GM12872 (cell line): ENCODE measurements around the gene CRIM1.

Source experiments
- TF ChIP-seq, protein P1 (sequence below): IDR thresholded peaks from 3 replicates; pipeline ENCODE4 v1.5.1; 2011; ENCODE audit warnings: low read depth, mild to moderate bottlenecking, low read length, moderate library complexity; ENCODE audit not compliant: insufficient read depth

Gene CRIM1

DNA sequence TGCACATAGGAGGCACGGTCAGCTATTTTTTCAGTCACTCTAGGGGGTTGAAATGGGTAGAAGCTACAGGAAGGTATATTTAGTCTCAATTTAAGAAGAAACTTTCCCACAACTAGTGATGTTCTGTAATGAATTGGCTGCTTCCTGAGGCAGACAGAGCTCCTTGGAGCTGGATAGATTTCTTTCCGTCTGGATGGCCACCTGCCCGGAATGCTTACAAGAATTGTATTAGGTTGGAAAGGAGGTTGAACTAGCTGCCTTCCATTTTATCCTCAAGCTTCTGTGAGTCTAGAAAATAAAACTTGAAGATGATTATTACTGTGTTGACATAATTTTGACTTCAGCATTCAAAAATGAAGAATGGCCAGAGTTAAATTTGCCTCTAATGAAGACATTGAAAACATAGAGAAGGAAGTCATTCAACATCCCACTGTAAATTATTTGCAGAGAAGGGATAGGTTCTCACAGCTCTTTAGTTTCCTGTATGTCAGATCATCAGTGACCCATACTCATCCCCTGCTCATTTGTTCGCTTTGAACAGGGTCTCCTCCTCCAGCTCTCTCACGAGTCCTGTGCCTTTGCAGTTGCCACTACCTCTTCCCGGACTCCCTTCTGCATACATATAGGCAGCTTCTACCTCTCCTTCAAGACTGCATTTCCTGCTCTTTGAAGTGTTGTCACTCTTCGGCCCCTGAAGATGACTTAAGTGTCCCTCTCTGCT is 88.8 kb downstream of the CRIM1 start:
- TF ChIP-seq, protein P1, sequence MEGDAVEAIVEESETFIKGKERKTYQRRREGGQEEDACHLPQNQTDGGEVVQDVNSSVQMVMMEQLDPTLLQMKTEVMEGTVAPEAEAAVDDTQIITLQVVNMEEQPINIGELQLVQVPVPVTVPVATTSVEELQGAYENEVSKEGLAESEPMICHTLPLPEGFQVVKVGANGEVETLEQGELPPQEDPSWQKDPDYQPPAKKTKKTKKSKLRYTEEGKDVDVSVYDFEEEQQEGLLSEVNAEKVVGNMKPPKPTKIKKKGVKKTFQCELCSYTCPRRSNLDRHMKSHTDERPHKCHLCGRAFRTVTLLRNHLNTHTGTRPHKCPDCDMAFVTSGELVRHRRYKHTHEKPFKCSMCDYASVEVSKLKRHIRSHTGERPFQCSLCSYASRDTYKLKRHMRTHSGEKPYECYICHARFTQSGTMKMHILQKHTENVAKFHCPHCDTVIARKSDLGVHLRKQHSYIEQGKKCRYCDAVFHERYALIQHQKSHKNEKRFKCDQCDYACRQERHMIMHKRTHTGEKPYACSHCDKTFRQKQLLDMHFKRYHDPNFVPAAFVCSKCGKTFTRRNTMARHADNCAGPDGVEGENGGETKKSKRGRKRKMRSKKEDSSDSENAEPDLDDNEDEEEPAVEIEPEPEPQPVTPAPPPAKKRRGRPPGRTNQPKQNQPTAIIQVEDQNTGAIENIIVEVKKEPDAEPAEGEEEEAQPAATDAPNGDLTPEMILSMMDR = no peak

DNA sequence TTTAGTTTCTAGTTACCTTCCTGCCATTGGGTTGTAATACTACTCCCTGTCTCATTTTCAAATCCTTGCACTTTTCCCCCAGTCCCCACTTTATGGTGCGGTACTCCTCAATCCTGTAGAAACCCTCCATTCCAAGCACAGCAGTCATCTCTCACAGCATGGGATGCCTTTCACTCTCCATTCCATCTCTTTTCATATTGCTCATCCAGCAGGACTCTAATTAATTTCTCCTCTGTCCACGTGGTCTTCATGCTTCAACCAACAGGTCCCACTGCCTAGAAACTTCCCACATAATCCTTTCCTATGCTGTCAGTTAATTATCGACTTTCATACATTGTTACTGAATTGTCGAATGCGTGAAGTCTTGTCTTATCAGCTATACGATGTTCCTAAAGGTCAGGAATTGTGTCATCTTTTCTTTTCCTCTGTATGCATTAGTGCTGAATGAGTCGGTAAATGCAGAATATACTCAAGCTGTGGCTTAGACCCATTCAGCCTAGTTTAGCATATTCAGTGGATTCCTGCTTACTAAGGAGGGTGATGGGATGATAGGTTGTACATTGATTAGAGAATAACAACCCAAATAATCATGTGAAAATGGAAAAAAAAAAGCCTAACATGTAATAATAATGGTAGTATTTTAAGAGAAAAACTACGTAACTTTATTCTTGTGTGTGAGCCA is 89.7 kb downstream of the CRIM1 start:
- TF ChIP-seq, protein P1 = no peak

DNA sequence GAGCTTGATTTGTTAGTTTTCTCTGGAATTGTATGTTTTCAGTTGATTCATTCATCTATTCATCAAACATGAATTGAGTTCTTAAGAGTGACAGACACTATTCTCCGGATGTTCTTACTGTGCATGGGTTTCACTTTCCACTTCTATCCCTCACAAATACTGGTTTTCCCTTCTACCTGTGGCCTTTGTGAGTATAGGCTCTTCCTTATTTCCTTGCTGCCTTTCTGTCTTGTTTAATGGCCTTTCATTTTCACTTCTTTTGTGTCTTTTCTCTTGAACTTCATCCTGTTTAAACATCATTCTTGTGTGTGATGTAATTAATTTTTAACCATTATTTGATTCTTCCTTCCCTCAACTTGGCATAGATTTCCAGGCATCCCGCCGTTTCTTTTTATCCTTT is 90.7 kb downstream of the CRIM1 start:
- TF ChIP-seq, protein P1 = no peak

DNA sequence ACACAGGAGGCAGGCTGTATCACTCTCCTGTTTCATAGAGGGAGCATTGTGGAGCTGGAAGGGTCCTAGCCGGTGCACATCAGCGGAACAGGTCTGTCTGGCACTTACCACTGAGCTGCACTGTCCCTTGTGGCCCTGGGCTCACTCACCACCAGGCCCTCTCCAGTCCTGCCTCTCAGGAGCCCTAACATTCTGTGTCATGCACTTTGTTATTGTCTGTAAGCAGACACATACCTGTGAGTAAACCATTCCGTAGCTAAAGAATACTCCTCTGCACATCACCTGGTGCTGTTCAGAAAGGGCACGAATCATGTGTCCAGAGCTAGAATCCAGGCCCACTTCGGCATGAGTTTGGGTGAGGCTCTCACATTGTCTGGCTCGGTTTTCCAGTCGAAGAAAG is 93.6 kb downstream of the CRIM1 start:
- TF ChIP-seq, protein P1 = no peak

DNA sequence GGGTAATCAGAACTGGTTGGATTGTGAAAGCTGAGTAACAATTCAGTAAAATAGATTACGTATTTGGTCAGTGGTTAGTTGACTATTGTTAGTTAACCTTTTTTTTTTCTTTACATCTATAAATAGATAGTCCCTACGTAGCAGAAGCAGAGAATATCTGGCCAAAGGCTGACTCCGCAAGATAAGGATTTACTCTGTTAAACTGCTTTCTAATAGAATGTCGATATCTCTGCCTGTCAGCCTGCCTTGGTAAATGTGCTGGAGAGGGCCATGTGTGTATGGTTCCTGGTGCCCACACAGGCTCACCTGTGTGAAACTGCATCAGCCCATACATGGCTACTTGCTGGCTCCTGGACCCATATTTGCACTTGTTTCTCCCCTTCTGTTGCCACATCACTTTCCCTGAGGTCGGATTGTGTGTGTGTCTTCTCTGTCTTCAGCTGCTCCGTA is 94.4 kb downstream of the CRIM1 start:
- TF ChIP-seq, protein P1 = no peak

DNA sequence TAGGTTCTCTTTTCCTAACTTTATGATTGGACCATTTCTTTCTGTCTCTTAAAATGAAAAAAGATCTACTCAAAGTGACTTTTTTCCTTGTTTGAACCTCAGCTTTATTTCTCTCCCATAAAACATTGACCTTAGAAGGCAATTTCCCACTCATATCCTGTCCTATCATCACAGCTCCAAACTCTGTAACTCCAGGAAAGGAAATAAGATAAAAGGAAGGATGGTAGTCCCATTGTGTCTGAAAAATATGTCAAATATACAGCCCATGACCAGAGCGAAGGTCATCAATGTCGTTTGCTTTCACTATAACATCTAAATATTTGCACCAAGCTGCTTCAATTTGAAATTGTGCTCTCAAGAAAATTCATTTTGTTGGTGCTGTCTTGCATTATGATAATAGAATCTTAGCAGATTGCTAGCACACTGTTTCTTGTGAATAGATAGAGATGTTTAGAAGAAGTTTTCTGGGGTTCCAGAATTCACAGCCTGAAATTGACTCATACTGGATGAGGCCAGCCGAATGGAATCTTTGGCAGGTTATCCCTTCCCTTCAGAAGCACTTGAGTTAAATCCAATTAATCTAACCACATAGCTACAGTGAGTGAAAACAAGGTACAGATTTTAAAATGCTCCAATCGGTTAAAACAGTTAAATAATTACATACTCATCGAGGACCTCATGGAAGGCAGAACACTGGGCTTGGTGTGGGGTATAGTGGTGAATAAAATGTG is 95.1 kb downstream of the CRIM1 start:
- TF ChIP-seq, protein P1 = no peak

DNA sequence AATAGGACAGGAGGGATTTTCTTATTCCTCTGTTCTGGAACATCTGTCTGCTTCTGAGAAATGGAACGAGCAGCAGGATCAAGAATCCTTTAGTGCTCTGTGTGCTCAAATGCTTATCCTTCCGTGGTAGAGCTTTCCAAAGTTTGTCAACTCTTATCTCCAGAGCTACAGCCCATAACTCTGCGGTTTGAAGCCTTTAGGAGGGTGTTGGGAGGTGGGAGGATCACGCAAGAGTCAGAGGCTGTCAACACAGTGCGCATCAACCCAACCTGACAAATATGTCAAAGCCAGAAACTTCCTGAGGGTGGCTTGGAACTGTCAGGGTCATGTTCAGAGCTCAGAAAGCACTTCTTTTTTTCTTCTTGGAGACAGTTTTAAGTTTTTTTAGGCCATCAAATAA is 95.9 kb downstream of the CRIM1 start:
- TF ChIP-seq, protein P1 = no peak
